ENCODE data around the gene RABEP1. TPM values are rescaled to one million over a fixed set of nuclear protein-coding genes. Genes with fewer than 3 reads are reported as not detected.
A peak's percentile ranks its signal among the peaks of the same experiment; 100 is the strongest.

Gene RABEP1
- total and polyA plus RNA-seq, 2 donors, result 31.3 to 45.4 TPM

GRCh38 chr17:5262416-5262991 lies 19.6 kb upstream of the RABEP1 start:
- no peaks in the 10 kb centered on the region for H3K27me3 ChIP-seq (ENCODE audit: control insufficient read depth in 2 of 2, insufficient read depth in 1 of 2, low read length in 1 of 2)
- H3K27ac ChIP-seq (ENCODE audit: low read depth in 1 of 2, low read length in 1 of 2), result no peak overlapping the region
- WGBS, result 96% methylated on average over 2 of the region's 2 CpGs
- no peak for DNase-seq (ENCODE audit: low read depth in 6 of 9, low spot score in 9 of 9)
- no peaks in the 10 kb centered on the region for H3K36me3 ChIP-seq (ENCODE audit: control insufficient read depth in 2 of 2, insufficient read depth in 2 of 2, low read length in 1 of 2)
- no peaks in the 10 kb centered on the region for H3K9me3 ChIP-seq (ENCODE audit: control insufficient read depth in 2 of 2, insufficient read depth in 1 of 2, low read length in 1 of 2)
- no peak overlapping the region for H3K4me3 ChIP-seq (ENCODE audit: low read length in 2 of 2)
- H3K4me1 ChIP-seq (ENCODE audit: control insufficient read depth in 2 of 2, insufficient read depth in 2 of 2, low read length in 2 of 2), result peaks cover 10 to 16% of the 10 kb centered on the region in 2 donors

- 98% methylated on average over 6 of the region's 6 CpGs for WGBS
- H3K36me3 ChIP-seq (ENCODE audit: control insufficient read depth in 2 of 2, insufficient read depth in 2 of 2, low read length in 1 of 2), result no peaks in the 10 kb centered on the region
- no peak overlapping the region for H3K4me3 ChIP-seq (ENCODE audit: low read length in 2 of 2)
Observed at GRCh38 chr17:5263441-5263840, 18.6 kb upstream of the RABEP1 start.

GRCh38 chr17:5264893-5265292 lies 17.2 kb upstream of the RABEP1 start:
- no peaks in the 10 kb centered on the region for H3K27me3 ChIP-seq (ENCODE audit: control insufficient read depth in 2 of 2, insufficient read depth in 1 of 2, low read length in 1 of 2)
- no peaks in the 10 kb centered on the region for H3K9me3 ChIP-seq (ENCODE audit: control insufficient read depth in 2 of 2, insufficient read depth in 1 of 2, low read length in 1 of 2)
- H3K36me3 ChIP-seq (ENCODE audit: control insufficient read depth in 2 of 2, insufficient read depth in 2 of 2, low read length in 1 of 2), result no peaks in the 10 kb centered on the region
- H3K4me3 ChIP-seq (ENCODE audit: low read length in 2 of 2), result no peak overlapping the region
- 63% methylated on average over 3 of the region's 3 CpGs for WGBS
- DNase-seq (ENCODE audit: low read depth in 6 of 9, low spot score in 9 of 9), result peak in 6 of 9 donors; percentile 53 to 87 (median 62)
- peaks cover 10 to 16% of the 10 kb centered on the region in 2 donors for H3K4me1 ChIP-seq (ENCODE audit: control insufficient read depth in 2 of 2, insufficient read depth in 2 of 2, low read length in 2 of 2)
- peak overlapping the region; percentile 85 to 96 for H3K27ac ChIP-seq (ENCODE audit: low read depth in 1 of 2, low read length in 1 of 2)

More at GRCh38 chr17:5263441-5263840, 18.6 kb upstream of the RABEP1 start:
- Histone ChIP-seq H3K4me1 (ENCODE audit: control insufficient read depth in 2 of 2, insufficient read depth in 2 of 2, low read length in 2 of 2) (peaks cover 10 to 16% of the 10 kb centered on the region in 2 donors), H3K9me3 (ENCODE audit: control insufficient read depth in 2 of 2, insufficient read depth in 1 of 2, low read length in 1 of 2) (no peaks in the 10 kb centered on the region), H3K27me3 (ENCODE audit: control insufficient read depth in 2 of 2, insufficient read depth in 1 of 2, low read length in 1 of 2) (no peaks in the 10 kb centered on the region), H3K27ac (ENCODE audit: low read depth in 1 of 2, low read length in 1 of 2) (no peak overlapping the region)
- no peak for DNase-seq (ENCODE audit: low read depth in 6 of 9, low spot score in 9 of 9)

- Histone ChIP-seq H3K4me3 (ENCODE audit: low read length in 2 of 2) (no peak overlapping the region), H3K36me3 (ENCODE audit: control insufficient read depth in 2 of 2, insufficient read depth in 2 of 2, low read length in 1 of 2) (no peaks in the 10 kb centered on the region), H3K4me1 (ENCODE audit: control insufficient read depth in 2 of 2, insufficient read depth in 2 of 2, low read length in 2 of 2) (peaks cover 9 to 12% of the 10 kb centered on the region in 2 donors), H3K27ac (ENCODE audit: low read depth in 1 of 2, low read length in 1 of 2) (no peak overlapping the region), H3K9me3 (ENCODE audit: control insufficient read depth in 2 of 2, insufficient read depth in 1 of 2, low read length in 1 of 2) (no peaks in the 10 kb centered on the region), H3K27me3 (ENCODE audit: control insufficient read depth in 2 of 2, insufficient read depth in 1 of 2, low read length in 1 of 2) (no peaks in the 10 kb centered on the region)
- no peak for DNase-seq (ENCODE audit: low read depth in 6 of 9, low spot score in 9 of 9)
- WGBS, result 96% methylated on average over 4 of the region's 4 CpGs
Observed at GRCh38 chr17:5269241-5269960, 12.7 kb upstream of the RABEP1 start.

- no peak overlapping the region for H3K4me3 ChIP-seq (ENCODE audit: low read length in 2 of 2)
- H3K27me3 ChIP-seq (ENCODE audit: control insufficient read depth in 2 of 2, insufficient read depth in 1 of 2, low read length in 1 of 2), result no peaks in the 10 kb centered on the region
- H3K4me1 ChIP-seq (ENCODE audit: control insufficient read depth in 2 of 2, insufficient read depth in 2 of 2, low read length in 2 of 2), result no peaks in the 10 kb centered on the region
- no peaks in the 10 kb centered on the region for H3K36me3 ChIP-seq (ENCODE audit: control insufficient read depth in 2 of 2, insufficient read depth in 2 of 2, low read length in 1 of 2)
- H3K27ac ChIP-seq (ENCODE audit: low read depth in 1 of 2, low read length in 1 of 2), result no peak overlapping the region
- no peak for DNase-seq (ENCODE audit: low read depth in 6 of 9, low spot score in 9 of 9)
- no peaks in the 10 kb centered on the region for H3K9me3 ChIP-seq (ENCODE audit: control insufficient read depth in 2 of 2, insufficient read depth in 1 of 2, low read length in 1 of 2)
- WGBS, result 98% methylated on average over 6 of the region's 6 CpGs
Observed at GRCh38 chr17:5272322-5272721, 9.8 kb upstream of the RABEP1 start.

GRCh38 chr17:5282642-5283217 lies 646 bp downstream of the RABEP1 start:
- peaks cover 3 to 14% of the 10 kb centered on the region in 2 donors for H3K36me3 ChIP-seq (ENCODE audit: control insufficient read depth in 2 of 2, insufficient read depth in 2 of 2, low read length in 1 of 2)
- peak overlapping the region; percentile 69 to 96 for H3K27ac ChIP-seq (ENCODE audit: low read depth in 1 of 2, low read length in 1 of 2)
- H3K4me3 ChIP-seq (ENCODE audit: low read length in 2 of 2), result peak overlapping the region; percentile 69 to 96
- peak in 4 of 9 donors; percentile 21 to 52 (median 36) for DNase-seq (ENCODE audit: low read depth in 6 of 9, low spot score in 9 of 9)
- no peaks in the 10 kb centered on the region for H3K9me3 ChIP-seq (ENCODE audit: control insufficient read depth in 2 of 2, insufficient read depth in 1 of 2, low read length in 1 of 2)
- peaks cover 9 to 20% of the 10 kb centered on the region in 2 donors for H3K4me1 ChIP-seq (ENCODE audit: control insufficient read depth in 2 of 2, insufficient read depth in 2 of 2, low read length in 2 of 2)
- H3K27me3 ChIP-seq (ENCODE audit: control insufficient read depth in 2 of 2, insufficient read depth in 1 of 2, low read length in 1 of 2), result no peaks in the 10 kb centered on the region
- 3% methylated on average over 34 of the region's 34 CpGs for WGBS

- peaks cover 3 to 14% of the 10 kb centered on the region in 2 donors for H3K36me3 ChIP-seq (ENCODE audit: control insufficient read depth in 2 of 2, insufficient read depth in 2 of 2, low read length in 1 of 2)
- peak in 3 of 9 donors; percentile 2 to 21 (median 13) for DNase-seq (ENCODE audit: low read depth in 6 of 9, low spot score in 9 of 9)
- H3K27me3 ChIP-seq (ENCODE audit: control insufficient read depth in 2 of 2, insufficient read depth in 1 of 2, low read length in 1 of 2), result no peaks in the 10 kb centered on the region
- peaks cover 9 to 20% of the 10 kb centered on the region in 2 donors for H3K4me1 ChIP-seq (ENCODE audit: control insufficient read depth in 2 of 2, insufficient read depth in 2 of 2, low read length in 2 of 2)
- WGBS, result 79% methylated on average over 5 of the region's 5 CpGs
- peak overlapping the region in 1 of 2 donors; percentile 53 for H3K27ac ChIP-seq (ENCODE audit: low read depth in 1 of 2, low read length in 1 of 2)
- H3K4me3 ChIP-seq (ENCODE audit: low read length in 2 of 2), result peak overlapping the region; percentile 69 to 96
- no peaks in the 10 kb centered on the region for H3K9me3 ChIP-seq (ENCODE audit: control insufficient read depth in 2 of 2, insufficient read depth in 1 of 2, low read length in 1 of 2)
Observed at GRCh38 chr17:5283571-5284315, 1.7 kb downstream of the RABEP1 start.

- Histone ChIP-seq H3K36me3 (ENCODE audit: control insufficient read depth in 2 of 2, insufficient read depth in 2 of 2, low read length in 1 of 2) (peaks cover 3 to 14% of the 10 kb centered on the region in 2 donors), H3K9me3 (ENCODE audit: control insufficient read depth in 2 of 2, insufficient read depth in 1 of 2, low read length in 1 of 2) (no peaks in the 10 kb centered on the region), H3K27ac (ENCODE audit: low read depth in 1 of 2, low read length in 1 of 2) (no peak overlapping the region), H3K4me1 (ENCODE audit: control insufficient read depth in 2 of 2, insufficient read depth in 2 of 2, low read length in 2 of 2) (peaks cover 9 to 20% of the 10 kb centered on the region in 2 donors), H3K27me3 (ENCODE audit: control insufficient read depth in 2 of 2, insufficient read depth in 1 of 2, low read length in 1 of 2) (no peaks in the 10 kb centered on the region), H3K4me3 (ENCODE audit: low read length in 2 of 2) (no peak overlapping the region)
- 91% methylated on average over 7 of the region's 7 CpGs for WGBS
- no peak for DNase-seq (ENCODE audit: low read depth in 6 of 9, low spot score in 9 of 9)
Observed at GRCh38 chr17:5284681-5285080, 2.6 kb downstream of the RABEP1 start.
